ENCODE measurements around the gene TLX3. TPM values are rescaled to one million over a fixed set of nuclear protein-coding genes. Genes with fewer than 3 reads are reported as not detected.

The TLX3 gene
- total RNA-seq, 1 donor from 2014 or later = not detected

GRCh38 chr5:171315925-171316257 is 6.8 kb downstream of the TLX3 start:
- peaks cover 45% of the 10 kb centered on the region for H3K4me1 ChIP-seq
- TF ChIP-seq CTCF (IDR thresholded peaks at IDR 0.05) = no peak
- no peak for TF ChIP-seq POLR2AphosphoS5 (IDR thresholded peaks at IDR 0.05; ENCODE audit: insufficient read depth in 1 of 2, low read depth in 1 of 2)
- TF ChIP-seq POLR2A (IDR thresholded peaks at IDR 0.05) = no peak
- peak overlapping the region in 1 of 2 donors; percentile 14 for H3K4me3 ChIP-seq

GRCh38 chr5:171316258-171317121 is 7.4 kb downstream of the TLX3 start:
- H3K36me3 ChIP-seq = no peaks in the 10 kb centered on the region
- no peak for DNase-seq (ENCODE audit: extremely low spot score in 2 of 2)
- H3K9me3 ChIP-seq = no peaks in the 10 kb centered on the region
- intact Hi-C loops (cut with DNase I) = no loop called here
- H3K4me1 ChIP-seq = peaks cover 41% of the 10 kb centered on the region
- peaks cover 27% of the 10 kb centered on the region for H3K27me3 ChIP-seq
- no peak overlapping the region for H3K27ac ChIP-seq
- peak overlapping the region in 1 of 2 donors; percentile 14 for H3K4me3 ChIP-seq
- no peak for TF ChIP-seq CTCF (IDR thresholded peaks at IDR 0.05)
- TF ChIP-seq POLR2AphosphoS5 (IDR thresholded peaks at IDR 0.05; ENCODE audit: insufficient read depth in 1 of 2, low read depth in 1 of 2) = no peak
- TF ChIP-seq POLR2A (IDR thresholded peaks at IDR 0.05) = no peak

More at GRCh38 chr5:171315925-171316257, 6.8 kb downstream of the TLX3 start:
- Histone ChIP-seq H3K27ac (no peak overlapping the region), H3K9me3 (no peaks in the 10 kb centered on the region), H3K36me3 (no peaks in the 10 kb centered on the region), H3K27me3 (peaks cover 27% of the 10 kb centered on the region)
- intact Hi-C loops (cut with DNase I) = no loop called here
- DNase-seq (ENCODE audit: extremely low spot score in 2 of 2) = no peak

- Histone ChIP-seq H3K27me3 (peaks cover 27% of the 10 kb centered on the region), H3K4me1 (peaks cover 33% of the 10 kb centered on the region)
These were observed 8.2 kb downstream of the TLX3 start for GRCh38 chr5:171317230-171317629.

GRCh38 chr5:171318026-171318425 is 9.0 kb downstream of the TLX3 start:
- Histone ChIP-seq H3K9me3 (no peaks in the 10 kb centered on the region), H3K4me3 (no peak overlapping the region), H3K27me3 (peaks cover 27% of the 10 kb centered on the region), H3K4me1 (peaks cover 27% of the 10 kb centered on the region), H3K27ac (no peak overlapping the region), H3K36me3 (no peaks in the 10 kb centered on the region)
- intact Hi-C loops (cut with DNase I) = no loop called here
- TF ChIP-seq POLR2AphosphoS5 (IDR thresholded peaks at IDR 0.05; ENCODE audit: insufficient read depth in 1 of 2, low read depth in 1 of 2) = no peak
- no peak for DNase-seq (ENCODE audit: extremely low spot score in 2 of 2)

More at GRCh38 chr5:171317230-171317629, 8.2 kb downstream of the TLX3 start:
- TF ChIP-seq CTCF (IDR thresholded peaks at IDR 0.05) (no peak), POLR2AphosphoS5 (IDR thresholded peaks at IDR 0.05; ENCODE audit: insufficient read depth in 1 of 2, low read depth in 1 of 2) (no peak), POLR2A (IDR thresholded peaks at IDR 0.05) (no peak)
- intact Hi-C loops (cut with DNase I) = no loop called here
- no peaks in the 10 kb centered on the region for H3K9me3 ChIP-seq
- no peak for DNase-seq (ENCODE audit: extremely low spot score in 2 of 2)
- no peaks in the 10 kb centered on the region for H3K36me3 ChIP-seq
- H3K27ac ChIP-seq = no peak overlapping the region
- no peak overlapping the region for H3K4me3 ChIP-seq

- H3K27ac ChIP-seq = no peak overlapping the region
- no peak for TF ChIP-seq POLR2A (IDR thresholded peaks at IDR 0.05)
- no peak for TF ChIP-seq POLR2AphosphoS5 (IDR thresholded peaks at IDR 0.05; ENCODE audit: insufficient read depth in 1 of 2, low read depth in 1 of 2)
- TF ChIP-seq CTCF (IDR thresholded peaks at IDR 0.05) = no peak
- no peak for DNase-seq (ENCODE audit: extremely low spot score in 2 of 2)
- H3K27me3 ChIP-seq = peaks cover 13% of the 10 kb centered on the region
- H3K36me3 ChIP-seq = no peaks in the 10 kb centered on the region
- no peaks in the 10 kb centered on the region for H3K9me3 ChIP-seq
- no peak overlapping the region for H3K4me3 ChIP-seq
- H3K4me1 ChIP-seq = peaks cover 4% of the 10 kb centered on the region
- intact Hi-C loops (cut with DNase I) = no loop called here
These were observed 12.4 kb downstream of the TLX3 start for GRCh38 chr5:171321447-171321846.
